ENCODE results near the gene HEMGN.

HEMGN gene

DNA sequence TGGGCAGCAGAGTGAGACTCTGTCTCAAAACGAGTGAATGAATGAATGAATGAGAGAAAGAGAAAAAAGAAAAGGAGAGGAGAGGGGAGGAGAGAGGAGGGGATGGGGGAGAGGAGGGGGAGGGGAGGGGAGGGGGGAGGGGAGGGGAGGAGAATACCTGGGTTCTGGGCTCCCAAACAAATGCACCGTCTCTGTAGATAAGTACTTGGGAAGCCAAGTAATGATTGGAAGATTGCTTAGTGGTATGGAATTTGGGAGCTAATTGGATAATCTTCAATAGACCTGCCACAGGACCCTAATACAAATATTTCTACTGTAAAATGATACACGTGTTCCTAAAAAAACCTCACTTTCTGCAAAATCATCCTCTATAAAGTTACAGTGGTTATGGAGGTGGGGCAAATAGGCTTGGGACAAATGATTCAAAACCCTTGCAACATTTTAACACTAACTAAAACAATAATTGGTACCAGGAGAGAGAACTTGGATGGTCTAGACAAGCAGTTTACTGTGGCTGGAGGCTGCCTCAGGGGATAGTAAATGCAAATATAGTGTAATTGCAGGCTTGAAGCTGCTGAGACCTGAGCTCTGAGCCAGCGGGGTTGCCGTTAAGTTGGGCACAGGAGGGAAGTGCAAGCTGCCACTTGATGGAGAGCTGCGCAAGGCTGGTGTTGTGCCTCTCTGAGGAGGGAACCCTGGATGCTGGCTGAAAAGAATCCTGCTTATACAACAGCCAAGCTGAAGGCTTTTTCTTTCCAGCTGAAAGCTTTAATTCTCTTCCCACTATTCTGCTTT lies 3.5 kb downstream of the HEMGN start:
- FAIRE-seq = no peak
- TF ChIP-seq, protein P1, sequence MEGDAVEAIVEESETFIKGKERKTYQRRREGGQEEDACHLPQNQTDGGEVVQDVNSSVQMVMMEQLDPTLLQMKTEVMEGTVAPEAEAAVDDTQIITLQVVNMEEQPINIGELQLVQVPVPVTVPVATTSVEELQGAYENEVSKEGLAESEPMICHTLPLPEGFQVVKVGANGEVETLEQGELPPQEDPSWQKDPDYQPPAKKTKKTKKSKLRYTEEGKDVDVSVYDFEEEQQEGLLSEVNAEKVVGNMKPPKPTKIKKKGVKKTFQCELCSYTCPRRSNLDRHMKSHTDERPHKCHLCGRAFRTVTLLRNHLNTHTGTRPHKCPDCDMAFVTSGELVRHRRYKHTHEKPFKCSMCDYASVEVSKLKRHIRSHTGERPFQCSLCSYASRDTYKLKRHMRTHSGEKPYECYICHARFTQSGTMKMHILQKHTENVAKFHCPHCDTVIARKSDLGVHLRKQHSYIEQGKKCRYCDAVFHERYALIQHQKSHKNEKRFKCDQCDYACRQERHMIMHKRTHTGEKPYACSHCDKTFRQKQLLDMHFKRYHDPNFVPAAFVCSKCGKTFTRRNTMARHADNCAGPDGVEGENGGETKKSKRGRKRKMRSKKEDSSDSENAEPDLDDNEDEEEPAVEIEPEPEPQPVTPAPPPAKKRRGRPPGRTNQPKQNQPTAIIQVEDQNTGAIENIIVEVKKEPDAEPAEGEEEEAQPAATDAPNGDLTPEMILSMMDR (IDR thresholded peaks at IDR 0.05; ENCODE audit: insufficient read depth, missing control alignments) = no peak

DNA sequence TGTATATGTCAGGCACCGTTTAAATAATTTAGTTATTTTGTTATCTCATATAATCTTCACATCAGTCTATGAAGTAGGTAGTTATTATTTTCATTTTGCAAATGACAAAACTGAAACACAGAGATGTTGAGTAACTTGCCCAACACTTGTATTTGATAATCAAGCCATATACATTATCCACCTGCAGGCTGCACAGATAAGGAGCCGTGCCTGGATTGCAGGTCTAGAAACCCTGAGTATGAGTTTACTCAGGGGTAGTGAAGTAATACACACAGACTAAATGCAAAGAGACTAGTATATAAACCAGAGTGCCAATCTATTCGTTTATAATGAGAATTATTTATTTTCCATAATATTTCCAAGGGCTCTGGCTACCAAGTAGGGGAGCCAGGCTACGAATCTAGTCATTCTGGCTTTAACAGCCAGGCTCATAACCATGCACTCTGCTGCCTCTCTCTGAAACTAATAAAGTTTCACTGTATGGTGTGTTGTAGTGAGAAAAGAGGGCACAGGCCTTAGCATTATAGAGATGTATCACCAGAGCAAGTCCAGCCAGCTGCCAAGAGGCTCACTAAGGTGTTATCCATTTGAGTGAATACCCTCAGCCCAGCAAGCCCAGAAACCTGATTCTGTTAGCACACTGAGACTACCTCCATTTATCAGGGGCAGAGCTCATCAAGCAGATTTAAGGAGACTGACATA lies 4.5 kb downstream of the HEMGN start:
- TF ChIP-seq, protein P1 (IDR thresholded peaks at IDR 0.05; ENCODE audit: insufficient read depth, missing control alignments) = no peak
- no peak for DNase-seq (ENCODE audit: insufficient read length, low spot score)
- FAIRE-seq = no peak

More for the DNA sequence above, 3.5 kb downstream of the HEMGN start:
- DNase-seq (ENCODE audit: insufficient read length, low spot score) = no peak

DNA sequence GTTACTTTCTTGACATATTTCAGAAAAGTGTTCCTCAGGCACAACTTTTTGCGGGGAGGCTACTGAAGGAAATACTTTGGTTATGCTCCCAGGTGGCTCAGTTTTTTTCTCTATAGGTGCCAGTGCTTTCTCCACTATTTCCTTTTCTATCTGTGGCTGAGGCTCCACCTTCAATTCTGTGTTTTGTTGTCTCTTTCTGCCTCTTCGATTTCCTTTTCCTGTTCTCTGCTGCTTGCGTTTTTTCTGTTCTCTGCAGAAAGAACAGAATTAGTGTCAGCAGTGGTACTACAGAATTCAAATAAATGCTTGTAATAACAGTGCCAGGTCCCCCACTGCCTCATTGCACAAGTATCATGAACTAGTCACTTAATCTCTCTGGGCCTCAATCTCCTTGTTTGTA lies 7.0 kb downstream of the HEMGN start:
- no peak for FAIRE-seq
- TF ChIP-seq, protein P1 (IDR thresholded peaks at IDR 0.05; ENCODE audit: insufficient read depth, missing control alignments) = no peak
- DNase-seq (ENCODE audit: insufficient read length, low spot score) = no peak

DNA sequence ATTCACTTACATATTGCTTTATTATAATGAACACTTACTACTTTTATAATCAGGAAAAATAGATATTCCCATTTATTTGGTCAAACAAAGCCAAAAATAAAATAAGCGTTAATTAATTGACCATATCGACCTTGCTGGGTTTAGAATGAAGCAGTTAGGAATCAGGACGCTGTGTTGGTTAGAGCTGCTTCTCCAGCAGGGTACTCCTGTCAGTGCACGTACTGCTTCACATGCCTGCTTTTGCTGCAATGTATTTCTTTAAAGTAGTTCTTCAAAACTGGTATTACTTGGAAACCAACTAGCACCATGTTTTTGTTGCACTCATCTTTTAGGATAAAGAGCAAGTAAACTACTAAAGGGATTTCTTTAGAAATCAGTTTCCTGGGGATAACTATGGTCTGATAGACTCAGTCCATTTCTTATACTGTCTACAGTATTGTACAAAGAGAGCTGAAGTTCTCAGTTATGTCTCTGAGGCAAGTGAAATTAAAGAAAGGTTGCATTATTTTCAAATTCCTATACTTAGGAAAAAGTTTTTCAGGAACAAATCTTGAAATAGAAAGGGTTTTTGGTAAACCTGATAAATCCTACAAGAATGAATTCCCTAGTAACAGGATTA lies 8.9 kb downstream of the HEMGN start:
- TF ChIP-seq, protein P1 (IDR thresholded peaks at IDR 0.05; ENCODE audit: insufficient read depth, missing control alignments) = no peak
- DNase-seq (ENCODE audit: insufficient read length, low spot score) (no peak), FAIRE-seq (no peak)

DNA sequence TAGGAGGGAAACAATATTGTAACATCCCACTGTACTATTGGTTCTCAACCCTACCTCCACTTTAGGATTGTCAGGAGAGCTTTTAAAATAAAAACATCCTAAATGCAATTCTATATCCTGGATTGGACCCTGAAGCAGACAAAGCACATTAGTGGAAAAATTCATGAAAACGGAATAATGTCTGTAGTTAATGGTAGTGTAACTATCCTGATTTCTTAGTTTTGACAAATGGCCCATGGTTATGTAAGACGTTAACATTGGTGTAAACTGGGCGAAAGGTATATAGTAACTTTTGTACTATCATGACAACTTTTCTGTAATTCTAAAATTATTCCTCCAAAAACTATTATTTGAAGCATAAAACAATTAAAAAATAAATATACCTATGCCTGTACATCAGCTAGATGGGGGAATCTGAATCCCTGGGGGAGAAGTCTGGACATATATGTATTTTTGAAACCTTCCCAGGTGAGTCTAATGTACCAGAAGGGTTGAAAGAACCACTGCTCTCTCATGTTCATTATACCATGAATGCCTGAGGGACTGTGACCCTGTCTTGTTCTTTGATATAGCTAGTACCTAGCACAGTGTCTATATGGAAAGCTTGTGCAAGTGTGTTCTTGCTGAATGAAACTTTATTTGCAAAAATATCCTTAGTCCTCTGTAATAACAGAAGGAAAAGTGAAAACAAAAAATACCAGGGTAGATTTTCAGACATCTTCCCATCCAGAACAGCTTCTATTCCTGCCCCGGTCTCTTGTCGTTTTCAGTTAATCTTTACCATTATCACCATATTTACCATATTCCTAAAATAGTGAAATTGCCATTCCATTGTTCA lies 12.3 kb downstream of the HEMGN start:
- no peak for DNase-seq (ENCODE audit: insufficient read length, low spot score)
- FAIRE-seq = no peak
- TF ChIP-seq, protein P1 (IDR thresholded peaks at IDR 0.05; ENCODE audit: insufficient read depth, missing control alignments) = no peak

DNA sequence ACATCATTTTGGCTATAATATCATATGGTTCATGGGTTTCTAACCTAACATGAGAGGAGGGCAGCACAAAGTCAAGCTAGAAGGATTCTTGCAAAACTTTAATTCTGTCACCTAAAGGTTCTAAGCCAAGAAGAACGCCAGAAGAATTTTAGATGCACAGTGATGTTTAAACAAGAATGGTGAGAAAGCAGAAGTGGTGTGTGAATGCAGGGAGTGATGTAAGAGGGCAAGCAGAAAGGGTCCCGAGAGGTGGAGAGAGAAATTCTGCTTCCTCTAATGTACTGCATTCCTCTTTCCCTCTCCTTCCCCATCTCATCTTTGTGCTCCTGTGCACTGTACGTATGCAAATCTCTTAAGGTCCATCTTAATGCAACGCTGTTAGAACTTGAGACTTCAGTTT lies 13.6 kb downstream of the HEMGN start:
- no peak for FAIRE-seq
- TF ChIP-seq, protein P1 (IDR thresholded peaks at IDR 0.05; ENCODE audit: insufficient read depth, missing control alignments) = no peak
- no peak for DNase-seq (ENCODE audit: insufficient read length, low spot score)

Measured in D721Med (cell line).